GM19455 (cell line): ENCODE data around the gene DDX17.

Experiments used
- ATAC-seq: cut with Tn5 transposase; IDR thresholded peaks from one replicate; pipeline ENCODE4 v1.9.1; 2021; ENCODE audit not compliant: unreplicated experiment

Gene DDX17

GRCh38 chr22:38451404-38451803, 54.7 kb downstream of the DDX17 start:
- ATAC-seq: no peak

GRCh38 chr22:38450234-38450797, 55.8 kb downstream of the DDX17 start:
- no peak for ATAC-seq

DNA sequence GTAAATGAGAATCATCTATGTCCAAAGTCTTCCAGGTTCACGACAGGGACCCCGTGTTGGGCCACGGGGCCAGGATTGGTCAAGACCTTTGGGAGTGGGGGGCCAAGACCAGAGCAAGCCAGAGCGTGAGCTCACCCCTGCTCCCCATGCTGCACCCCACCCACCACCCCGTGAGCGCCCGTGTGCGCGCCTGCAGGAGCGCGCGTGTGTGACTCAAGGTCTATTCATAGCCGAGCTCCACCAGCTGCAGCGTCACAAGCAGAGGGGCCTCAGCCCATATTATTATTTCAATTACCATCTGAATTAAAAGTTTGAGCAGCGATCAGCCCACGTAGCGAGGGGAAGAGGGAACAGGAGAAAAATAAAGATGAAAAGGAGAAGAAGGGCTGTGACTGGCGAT, 56.3 kb downstream of the DDX17 start:
- no peak for ATAC-seq

DNA sequence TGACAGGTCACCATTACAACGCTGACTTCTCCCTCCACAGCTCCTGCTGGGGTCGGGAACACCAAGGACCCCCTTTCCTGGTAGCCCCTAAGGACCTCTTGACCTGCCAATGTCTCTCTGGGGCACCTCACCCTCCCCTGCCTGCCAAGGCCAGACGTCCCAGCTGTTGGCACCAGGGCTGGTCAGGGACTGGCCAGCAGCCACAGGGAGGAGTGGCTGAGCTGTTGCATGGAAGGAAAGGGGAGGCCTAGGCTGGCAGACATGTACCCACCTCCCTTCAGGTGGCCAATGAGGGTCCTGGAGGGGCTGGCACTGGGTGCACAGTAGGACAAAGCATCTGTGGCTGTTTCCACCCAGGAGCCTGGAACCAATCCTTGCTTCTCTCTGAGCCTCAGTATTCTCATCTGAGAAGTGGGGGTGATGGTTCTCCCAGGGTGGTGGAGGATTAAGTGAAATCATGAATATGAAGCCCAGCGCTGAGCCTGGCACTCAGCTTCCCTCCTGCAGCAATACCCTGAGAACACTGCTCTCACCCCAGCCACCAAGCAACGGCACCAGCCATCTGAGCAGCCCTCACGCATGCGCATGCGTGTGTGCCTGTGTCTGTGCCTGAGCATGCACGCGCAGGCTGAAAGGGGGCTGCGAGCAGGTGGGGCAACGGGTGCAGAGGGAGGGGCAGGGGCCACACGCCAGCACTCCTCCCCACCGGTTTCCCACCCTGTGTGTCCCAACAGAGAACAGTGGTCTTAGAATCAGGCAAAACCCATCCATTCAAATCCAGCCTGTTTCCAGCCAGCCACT, 57.0 kb downstream of the DDX17 start:
- ATAC-seq: no peak

- ATAC-seq: no peak
Observed at GRCh38 chr22:38446018-38446601, 60.0 kb downstream of the DDX17 start.

DNA sequence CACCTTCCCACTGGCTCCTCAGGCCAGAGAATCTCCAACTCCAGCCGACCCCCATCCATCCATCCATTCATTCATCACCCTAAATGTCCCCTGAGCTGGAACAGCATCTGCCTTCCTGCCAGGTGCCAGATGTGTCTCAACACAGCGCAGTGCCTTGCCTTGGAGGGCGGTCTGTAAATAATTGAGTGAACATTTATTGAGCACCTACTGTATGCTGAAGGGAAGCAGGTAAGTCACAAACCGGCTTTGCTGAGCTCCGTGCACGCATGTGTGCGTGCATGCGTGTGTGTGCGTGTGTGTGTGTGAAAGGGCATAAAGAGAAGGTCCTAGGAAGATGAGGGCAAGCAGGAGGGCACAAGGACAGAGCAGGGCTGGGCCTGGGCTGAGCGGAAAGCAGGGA, 61.3 kb downstream of the DDX17 start:
- no peak for ATAC-seq

- ATAC-seq: no peak
Observed at GRCh38 chr22:38443628-38444521, 62.2 kb downstream of the DDX17 start.

DNA sequence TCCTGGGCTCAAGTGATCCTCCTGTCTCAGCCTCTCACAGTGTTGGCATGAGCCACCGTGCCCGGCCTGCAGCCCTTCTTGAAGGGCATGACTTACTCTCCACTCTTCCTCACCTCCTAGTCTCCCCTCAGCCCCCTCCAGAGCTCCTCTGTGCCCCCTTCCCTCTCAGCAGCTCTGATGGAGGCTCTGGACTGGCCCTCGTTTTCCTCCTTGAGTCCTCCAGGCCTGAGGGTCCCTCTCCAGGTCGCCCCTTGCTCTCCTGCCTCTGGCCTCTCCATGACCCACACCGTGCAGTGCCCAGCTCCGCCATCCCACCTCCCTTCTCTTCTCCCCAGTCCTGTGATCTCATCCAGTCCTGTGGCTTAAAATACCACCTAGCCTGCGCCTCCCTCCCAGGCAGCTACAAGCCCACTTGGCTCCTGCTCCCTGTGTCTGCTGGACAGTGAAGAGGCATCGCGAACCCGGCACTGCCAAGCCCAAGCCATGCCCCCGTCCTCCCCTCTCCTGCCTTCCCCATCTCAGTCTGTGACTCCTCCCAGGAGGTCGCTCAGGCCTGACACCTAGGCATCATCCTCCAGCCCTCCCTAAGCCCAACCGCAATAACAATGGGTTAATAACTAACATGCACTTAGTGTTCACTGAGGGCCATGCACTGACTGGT, 63.0 kb downstream of the DDX17 start:
- ATAC-seq: no peak

DNA sequence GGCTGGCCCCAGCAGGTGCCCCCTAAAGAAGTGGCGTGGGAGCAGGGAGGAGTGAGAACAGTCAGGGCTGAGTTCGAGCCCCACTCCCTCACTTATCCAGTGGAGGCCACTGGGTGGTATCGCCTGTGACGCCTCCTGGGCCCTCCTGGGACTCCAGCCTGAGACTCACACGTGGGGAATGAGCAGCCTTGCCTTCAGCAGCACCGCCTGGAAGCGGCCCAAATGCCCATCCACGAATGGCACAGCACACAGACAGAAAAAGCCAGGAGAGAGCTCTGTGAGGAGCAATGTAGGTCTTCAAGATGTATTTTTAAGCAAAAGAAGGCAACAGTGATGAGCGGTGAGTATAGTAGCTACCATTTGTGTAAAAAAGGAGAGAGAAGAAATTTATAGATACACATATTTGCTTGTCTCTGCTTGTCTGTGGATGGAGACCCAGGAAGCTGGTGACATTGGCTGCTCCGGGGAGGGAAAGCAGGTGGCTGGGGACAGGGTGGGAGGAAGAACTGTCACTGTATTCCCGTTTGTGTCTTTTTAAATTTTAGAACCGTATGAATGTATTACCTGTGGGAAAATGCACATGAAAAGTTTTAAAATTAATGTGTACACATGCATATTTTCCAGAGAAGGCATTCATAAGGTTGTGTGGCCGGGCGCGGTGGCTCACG, 64.4 kb downstream of the DDX17 start:
- no peak for ATAC-seq

- ATAC-seq: no peak
Observed at GRCh38 chr22:38440747-38441350, 65.3 kb downstream of the DDX17 start.

- no peak for ATAC-seq
Observed at GRCh38 chr22:38437416-38437815, 68.7 kb downstream of the DDX17 start.

GRCh38 chr22:38436629-38437395, 69.3 kb downstream of the DDX17 start:
- ATAC-seq: no peak

DNA sequence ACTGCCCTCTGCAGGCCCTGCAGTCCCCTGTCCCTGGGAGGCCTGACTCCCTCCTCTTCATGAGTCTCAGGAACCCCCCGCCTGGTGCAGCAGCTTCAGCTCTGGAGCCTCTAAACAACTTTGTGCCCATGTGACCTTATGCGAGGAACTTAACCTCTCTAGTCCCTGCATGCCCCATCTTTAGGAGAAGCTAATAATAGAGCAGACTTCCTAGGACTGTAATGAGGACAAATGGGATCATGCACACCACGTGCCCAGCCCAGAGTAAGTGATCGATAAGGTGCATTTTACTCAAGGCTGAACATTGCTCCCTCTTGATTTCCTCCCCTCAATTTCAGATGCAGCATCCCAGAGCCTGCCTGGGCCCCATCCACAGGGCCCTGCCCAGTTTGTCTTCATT, 70.1 kb downstream of the DDX17 start:
- no peak for ATAC-seq

GRCh38 chr22:38435010-38435409, 71.1 kb downstream of the DDX17 start:
- ATAC-seq: no peak

GRCh38 chr22:38433871-38434270, 72.2 kb downstream of the DDX17 start:
- ATAC-seq: no peak
